ENCODE results near the gene GLIPR2. TPM values are rescaled to one million over a fixed set of nuclear protein-coding genes. Genes with fewer than 3 reads are reported as not detected.
"Not testable (repeated sequence)": the region's sequence is repeated elsewhere in the genome, so short reads cannot be mapped to it uniquely, and the experiment has no call there.

GLIPR2 gene
- total RNA-seq, 2 donors from 2014 or later: 32.5 to 51.4 TPM

DNA sequence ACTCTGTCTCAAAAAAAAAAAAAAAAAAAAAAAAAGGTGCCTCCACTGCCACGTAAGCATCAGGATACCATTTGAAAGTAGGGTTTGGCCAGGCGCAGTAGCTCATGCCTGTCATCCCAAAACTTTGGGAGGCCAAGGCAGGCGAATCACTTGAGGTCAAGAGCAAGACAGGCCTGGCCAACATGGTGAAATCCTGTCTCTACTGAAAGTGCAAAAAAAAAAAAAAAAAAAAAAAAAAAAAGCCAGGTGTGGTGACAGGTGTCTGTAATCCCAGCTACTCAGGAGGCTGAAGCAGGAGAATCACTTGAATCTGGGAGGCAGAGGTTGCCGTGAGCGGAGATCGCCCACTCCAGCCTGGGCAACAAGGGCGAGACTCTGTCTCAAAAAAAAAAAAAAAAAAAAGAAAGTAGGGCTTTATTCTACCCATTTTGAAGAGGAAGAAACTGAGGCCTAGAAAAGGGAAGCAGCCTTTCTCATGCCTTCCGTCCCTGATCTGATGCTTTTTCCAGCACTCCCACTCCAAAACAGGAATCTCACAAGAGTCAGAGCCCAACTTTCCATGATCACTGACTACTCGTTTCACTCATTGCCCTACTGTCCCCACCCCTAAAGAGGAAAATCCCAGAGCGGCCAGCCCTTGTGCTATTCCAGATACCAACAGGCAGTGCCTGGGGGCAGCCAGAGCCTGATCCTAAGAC is 16.4 kb downstream of the GLIPR2 start:
- DNase-seq (no peak), ATAC-seq (no peak)
- Mint-ChIP-seq H3K27me3 (no peaks in the 10 kb centered on the region), H3K27ac (peak overlapping the region; percentile 98), H3K4me3 (peak overlapping the region; percentile 64), H3K36me3 (ENCODE audit: low read depth) (peaks cover 5% of the 10 kb centered on the region), H3K4me1 (peaks cover 42% of the 10 kb centered on the region)
- H3K9me3 ChIP-seq (ENCODE audit: control insufficient read depth, low read length, poor library complexity, severe bottlenecking): no peaks in the 10 kb centered on the region

GRCh38 chr9:36153746-36154145 is 17.2 kb downstream of the GLIPR2 start:
- no peaks in the 10 kb centered on the region for H3K9me3 ChIP-seq (ENCODE audit: control insufficient read depth, low read length, poor library complexity, severe bottlenecking)
- Mint-ChIP-seq H3K4me3 (peak overlapping the region; percentile 64), H3K36me3 (ENCODE audit: low read depth) (peaks cover 8% of the 10 kb centered on the region), H3K27me3 (no peaks in the 10 kb centered on the region), H3K27ac (peak overlapping the region; percentile 98), H3K4me1 (peaks cover 40% of the 10 kb centered on the region)
- DNase-seq: no peak
- no peak for ATAC-seq

- H3K36me3 Mint-ChIP-seq (ENCODE audit: low read depth): peaks cover 8% of the 10 kb centered on the region
- H3K27me3 Mint-ChIP-seq: no peaks in the 10 kb centered on the region
- ATAC-seq (no peak), DNase-seq (no peak)
- H3K9me3 ChIP-seq (ENCODE audit: control insufficient read depth, low read length, poor library complexity, severe bottlenecking): no peaks in the 10 kb centered on the region
- peaks cover 45% of the 10 kb centered on the region for H3K4me1 Mint-ChIP-seq
- H3K4me3 Mint-ChIP-seq: no peak overlapping the region
- H3K27ac Mint-ChIP-seq: peak overlapping the region; percentile 98
These were observed 17.9 kb downstream of the GLIPR2 start for GRCh38 chr9:36154331-36154952.

DNA sequence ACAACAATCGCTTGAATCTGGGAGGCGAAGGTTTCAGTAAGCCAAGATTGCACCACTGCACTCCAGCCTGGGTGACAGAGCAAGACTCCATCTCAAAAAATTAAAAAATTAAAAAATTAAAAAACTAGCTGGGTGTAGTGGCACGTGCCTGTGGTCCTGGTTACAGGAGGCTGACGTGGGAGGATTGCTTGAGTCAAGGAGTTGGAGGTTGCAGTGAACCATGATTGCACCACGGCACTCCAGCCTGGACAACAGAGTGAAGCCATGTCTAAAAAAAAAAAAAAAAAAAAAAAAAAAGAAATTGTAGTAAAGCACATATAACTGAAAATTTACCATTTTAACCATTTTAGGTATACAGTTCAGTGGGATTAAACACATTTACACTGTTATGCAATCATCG is 19.6 kb downstream of the GLIPR2 start:
- H3K4me1 Mint-ChIP-seq: peaks cover 39% of the 10 kb centered on the region
- H3K36me3 Mint-ChIP-seq (ENCODE audit: low read depth): peaks cover 12% of the 10 kb centered on the region
- ATAC-seq (no peak), DNase-seq (no peak)
- no peaks in the 10 kb centered on the region for H3K27me3 Mint-ChIP-seq
- peak overlapping the region; percentile 98 for H3K27ac Mint-ChIP-seq
- H3K4me3 Mint-ChIP-seq: no peak overlapping the region
- H3K9me3 ChIP-seq (ENCODE audit: control insufficient read depth, low read length, poor library complexity, severe bottlenecking): no peaks in the 10 kb centered on the region

- ATAC-seq (no peak), DNase-seq (no peak)
- Mint-ChIP-seq H3K4me1 (peaks cover 32% of the 10 kb centered on the region), H3K27ac (peak overlapping the region; percentile 32), H3K36me3 (ENCODE audit: low read depth) (peaks cover 17% of the 10 kb centered on the region), H3K4me3 (no peak overlapping the region), H3K27me3 (no peaks in the 10 kb centered on the region)
- H3K9me3 ChIP-seq (ENCODE audit: control insufficient read depth, low read length, poor library complexity, severe bottlenecking): no peaks in the 10 kb centered on the region
These were observed 21.6 kb downstream of the GLIPR2 start for GRCh38 chr9:36158122-36158521.

DNA sequence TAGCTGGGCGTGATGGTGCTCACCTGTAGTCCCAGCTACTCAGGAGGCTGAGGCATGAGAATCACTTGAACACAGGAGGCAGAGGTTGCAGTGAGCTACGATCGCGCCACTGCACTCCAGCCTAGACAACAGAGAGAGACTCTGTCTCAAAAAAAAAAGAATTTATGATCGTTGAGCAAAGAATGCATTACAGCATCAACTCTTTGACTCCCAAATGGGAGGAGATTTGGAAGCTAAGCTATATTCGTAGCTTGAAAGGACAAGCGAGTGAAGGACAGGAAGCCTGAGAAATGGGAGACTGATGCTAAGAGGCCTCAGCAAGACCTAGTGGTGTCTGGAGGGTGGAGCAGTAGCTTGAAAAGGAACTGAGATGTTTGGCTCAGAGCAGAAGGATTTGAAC is 22.4 kb downstream of the GLIPR2 start:
- Mint-ChIP-seq H3K36me3 (ENCODE audit: low read depth) (peaks cover 17% of the 10 kb centered on the region), H3K27me3 (no peaks in the 10 kb centered on the region), H3K4me3 (peak overlapping the region; percentile 36), H3K4me1 (peaks cover 27% of the 10 kb centered on the region), H3K27ac (peak overlapping the region; percentile 32)
- ATAC-seq: no peak
- H3K9me3 ChIP-seq (ENCODE audit: control insufficient read depth, low read length, poor library complexity, severe bottlenecking): no peaks in the 10 kb centered on the region
- no peak for DNase-seq

- Mint-ChIP-seq H3K36me3 (ENCODE audit: low read depth) (peaks cover 13% of the 10 kb centered on the region), H3K27ac (peak overlapping the region; percentile 3), H3K4me1 (peaks cover 22% of the 10 kb centered on the region)
- DNase-seq; ATAC-seq; H3K9me3 ChIP-seq (ENCODE audit: control insufficient read depth, low read length, poor library complexity, severe bottlenecking); H3K27me3 Mint-ChIP-seq; H3K4me3 Mint-ChIP-seq: not testable (repeated sequence)
These were observed 23.0 kb downstream of the GLIPR2 start for GRCh38 chr9:36159509-36159908.

DNA sequence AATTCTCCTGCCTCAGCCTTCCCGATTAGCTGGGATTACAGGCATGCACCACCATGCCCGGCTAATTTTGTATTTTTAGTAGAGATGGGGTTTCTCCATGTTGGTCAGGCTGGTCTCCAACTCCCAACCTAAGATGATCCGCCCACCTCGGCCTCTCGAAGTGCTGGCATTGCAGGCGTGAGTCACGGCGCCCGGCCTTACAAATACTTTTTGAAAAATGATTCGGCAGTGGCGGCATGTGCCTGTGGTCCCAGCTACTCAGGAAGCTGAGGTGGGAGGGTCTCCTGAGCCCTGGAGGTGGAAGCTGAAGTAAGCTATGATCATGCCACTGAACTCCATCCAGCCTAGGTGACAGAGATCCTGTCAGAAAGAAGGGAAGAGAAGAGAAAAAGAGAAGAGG is 23.6 kb downstream of the GLIPR2 start:
- peaks cover 13% of the 10 kb centered on the region for H3K36me3 Mint-ChIP-seq (ENCODE audit: low read depth)
- ATAC-seq; H3K27ac Mint-ChIP-seq; H3K9me3 ChIP-seq (ENCODE audit: control insufficient read depth, low read length, poor library complexity, severe bottlenecking); H3K27me3 Mint-ChIP-seq; DNase-seq; H3K4me3 Mint-ChIP-seq: not testable (repeated sequence)
- peaks cover 18% of the 10 kb centered on the region for H3K4me1 Mint-ChIP-seq

- ATAC-seq (no peak), DNase-seq (no peak)
- H3K27me3 Mint-ChIP-seq: no peaks in the 10 kb centered on the region
- peak overlapping the region; percentile 90 for H3K27ac Mint-ChIP-seq
- H3K4me3 Mint-ChIP-seq: no peak overlapping the region
- peaks cover 13% of the 10 kb centered on the region for H3K36me3 Mint-ChIP-seq (ENCODE audit: low read depth)
- H3K4me1 Mint-ChIP-seq: peaks cover 19% of the 10 kb centered on the region
- H3K9me3 ChIP-seq (ENCODE audit: control insufficient read depth, low read length, poor library complexity, severe bottlenecking): no peaks in the 10 kb centered on the region
These were observed 24.7 kb downstream of the GLIPR2 start for GRCh38 chr9:36161187-36161586.

DNA sequence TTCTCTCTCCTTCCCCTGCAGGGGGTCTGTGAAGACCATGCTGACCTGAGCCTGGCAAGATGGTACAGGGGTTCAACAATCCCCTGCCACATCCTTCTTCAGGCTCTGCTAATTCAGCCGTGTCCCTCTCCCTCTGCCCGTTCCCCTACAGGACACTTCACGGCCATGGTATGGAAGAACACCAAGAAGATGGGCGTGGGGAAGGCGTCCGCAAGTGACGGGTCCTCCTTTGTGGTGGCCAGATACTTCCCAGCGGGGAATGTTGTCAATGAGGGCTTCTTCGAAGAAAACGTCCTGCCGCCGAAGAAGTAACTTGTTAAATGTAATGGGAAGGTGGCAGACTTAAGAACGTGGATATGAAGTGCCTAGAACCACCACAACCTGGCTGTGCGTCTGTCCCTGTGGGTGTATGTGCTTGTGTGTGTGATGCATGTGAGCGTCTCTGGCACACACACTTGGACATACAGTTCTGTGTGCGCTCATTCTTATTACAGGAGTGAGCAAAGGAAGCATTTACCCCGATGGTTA is 25.7 kb downstream of the GLIPR2 start:
- no peak overlapping the region for H3K4me3 Mint-ChIP-seq
- DNase-seq (no peak), ATAC-seq (no peak)
- H3K9me3 ChIP-seq (ENCODE audit: control insufficient read depth, low read length, poor library complexity, severe bottlenecking): no peaks in the 10 kb centered on the region
- no peaks in the 10 kb centered on the region for H3K27me3 Mint-ChIP-seq
- H3K27ac Mint-ChIP-seq: peak overlapping the region; percentile 90
- H3K4me1 Mint-ChIP-seq: peaks cover 26% of the 10 kb centered on the region
- peaks cover 11% of the 10 kb centered on the region for H3K36me3 Mint-ChIP-seq (ENCODE audit: low read depth)

- Mint-ChIP-seq H3K27ac (peak overlapping the region; percentile 75), H3K4me1 (peaks cover 26% of the 10 kb centered on the region), H3K27me3 (no peaks in the 10 kb centered on the region), H3K4me3 (no peak overlapping the region), H3K36me3 (ENCODE audit: low read depth) (peaks cover 11% of the 10 kb centered on the region)
- H3K9me3 ChIP-seq (ENCODE audit: control insufficient read depth, low read length, poor library complexity, severe bottlenecking): no peaks in the 10 kb centered on the region
- ATAC-seq: no peak
- DNase-seq: no peak
These were observed 26.7 kb downstream of the GLIPR2 start for GRCh38 chr9:36163049-36163785.

- no peaks in the 10 kb centered on the region for H3K9me3 ChIP-seq (ENCODE audit: control insufficient read depth, low read length, poor library complexity, severe bottlenecking)
- Mint-ChIP-seq H3K27me3 (no peaks in the 10 kb centered on the region), H3K27ac (peak overlapping the region; percentile 75), H3K36me3 (ENCODE audit: low read depth) (peaks cover 9% of the 10 kb centered on the region), H3K4me3 (no peak overlapping the region), H3K4me1 (peaks cover 26% of the 10 kb centered on the region)
- DNase-seq (no peak), ATAC-seq (no peak)
These were observed 27.2 kb downstream of the GLIPR2 start for GRCh38 chr9:36163786-36164170.

DNA sequence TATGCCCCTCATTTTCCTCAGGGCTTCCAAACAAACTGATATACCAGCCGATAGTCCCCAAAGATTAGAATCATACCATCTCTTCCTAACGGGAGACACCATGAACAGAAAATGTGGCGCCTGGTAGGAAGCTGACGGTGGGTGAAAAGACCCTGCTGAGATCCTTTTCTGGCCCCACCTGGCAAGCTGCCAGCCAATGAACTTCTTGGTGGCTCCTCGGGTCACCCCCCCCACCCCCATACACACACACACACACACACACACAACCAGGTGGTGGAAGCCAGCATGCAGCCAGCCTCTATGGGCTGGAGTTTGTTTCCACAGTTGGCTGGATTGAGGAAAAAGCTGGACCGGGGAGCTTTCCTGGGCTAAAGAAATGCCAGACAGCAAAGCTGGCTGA is 27.8 kb downstream of the GLIPR2 start:
- Mint-ChIP-seq H3K27ac (no peak overlapping the region), H3K27me3 (no peaks in the 10 kb centered on the region), H3K4me3 (no peak overlapping the region), H3K36me3 (ENCODE audit: low read depth) (peaks cover 9% of the 10 kb centered on the region), H3K4me1 (peaks cover 22% of the 10 kb centered on the region)
- DNase-seq (no peak), ATAC-seq (no peak)
- H3K9me3 ChIP-seq (ENCODE audit: control insufficient read depth, low read length, poor library complexity, severe bottlenecking): no peaks in the 10 kb centered on the region

Measured in T-helper 17 cell (primary cell).